ENCODE results near the gene ABHD5. TPM values are rescaled to one million over a fixed set of nuclear protein-coding genes. Genes with fewer than 3 reads are reported as not detected.

The ABHD5 gene
- total RNA-seq, 1 donor from 2014 or later = 25.4 TPM

- DNase-seq (ENCODE audit: missing footprints) = no peak
- intact Hi-C loops (cut with DNase I) = no loop called here
- ATAC-seq = no peak
Observed at GRCh38 chr3:43699864-43700263, 9.1 kb downstream of the ABHD5 start.

GRCh38 chr3:43704697-43705096, 14.0 kb downstream of the ABHD5 start:
- no peak for ATAC-seq
- DNase-seq (ENCODE audit: missing footprints) = no peak
- intact Hi-C loops (cut with DNase I) = no loop called here

GRCh38 chr3:43706342-43706741, 15.6 kb downstream of the ABHD5 start:
- intact Hi-C loops (cut with DNase I) = no loop called here
- DNase-seq (ENCODE audit: missing footprints) (no peak), ATAC-seq (no peak)

GRCh38 chr3:43707266-43707665, 16.5 kb downstream of the ABHD5 start:
- intact Hi-C loops (cut with DNase I) = no loop called here
- no peak for ATAC-seq
- DNase-seq (ENCODE audit: missing footprints) = no peak

- ATAC-seq (no peak), DNase-seq (ENCODE audit: missing footprints) (no peak)
- intact Hi-C loops (cut with DNase I) = no loop called here
Observed at GRCh38 chr3:43707998-43708397, 17.3 kb downstream of the ABHD5 start.

- ATAC-seq (peak; percentile 68), DNase-seq (ENCODE audit: missing footprints) (no peak)
- intact Hi-C loops (cut with DNase I) = no loop called here
Observed at GRCh38 chr3:43709022-43709421, 18.3 kb downstream of the ABHD5 start.

- no peak for DNase-seq (ENCODE audit: missing footprints)
- no peak for ATAC-seq
Observed at GRCh38 chr3:43710607-43711006, 19.9 kb downstream of the ABHD5 start.

GRCh38 chr3:43718296-43718695, 27.6 kb downstream of the ABHD5 start:
- DNase-seq (ENCODE audit: missing footprints) (no peak), ATAC-seq (no peak)
- intact Hi-C loops (cut with DNase I) = no loop called here

More at GRCh38 chr3:43710607-43711006, 19.9 kb downstream of the ABHD5 start:
- intact Hi-C loops (cut with DNase I) = no loop called here

GRCh38 chr3:43723121-43723734, 32.5 kb downstream of the ABHD5 start:
- ATAC-seq (no peak), DNase-seq (ENCODE audit: missing footprints) (no peak)
- intact Hi-C loops (cut with DNase I) = no loop called here

GRCh38 chr3:43726521-43726920, 35.8 kb downstream of the ABHD5 start:
- intact Hi-C loops (cut with DNase I) = no loop called here
- ATAC-seq (no peak), DNase-seq (ENCODE audit: missing footprints) (no peak)

- intact Hi-C loops (cut with DNase I) = no loop called here
- DNase-seq (ENCODE audit: missing footprints) = no peak
- no peak for ATAC-seq
Observed at GRCh38 chr3:43727930-43728329, 37.2 kb downstream of the ABHD5 start.

- no peak for DNase-seq (ENCODE audit: missing footprints)
- ATAC-seq = no peak
- intact Hi-C loops (cut with DNase I) = no loop called here
Observed at GRCh38 chr3:43728476-43728875, 37.7 kb downstream of the ABHD5 start.

GRCh38 chr3:43728947-43729346, 38.2 kb downstream of the ABHD5 start:
- ATAC-seq (no peak), DNase-seq (ENCODE audit: missing footprints) (no peak)
- intact Hi-C loops (cut with DNase I) = no loop called here

- intact Hi-C loops (cut with DNase I) = no loop called here
- ATAC-seq (no peak), DNase-seq (ENCODE audit: missing footprints) (no peak)
Observed at GRCh38 chr3:43729707-43730414, 39.1 kb downstream of the ABHD5 start.

- intact Hi-C loops (cut with DNase I) = no loop called here
- DNase-seq (ENCODE audit: missing footprints) (no peak), ATAC-seq (no peak)
Observed at GRCh38 chr3:43732747-43733425, 42.1 kb downstream of the ABHD5 start.

GRCh38 chr3:43733459-43734384, 43.0 kb downstream of the ABHD5 start:
- intact Hi-C loops (cut with DNase I) = no loop called here

GRCh38 chr3:43734685-43735084, 43.9 kb downstream of the ABHD5 start:
- no peak for DNase-seq (ENCODE audit: missing footprints)
- no peak for ATAC-seq
- intact Hi-C loops (cut with DNase I) = no loop called here

More at GRCh38 chr3:43733459-43734384, 43.0 kb downstream of the ABHD5 start:
- ATAC-seq = peak; percentile 74
- no peak for DNase-seq (ENCODE audit: missing footprints)

GRCh38 chr3:43735618-43736017, 44.9 kb downstream of the ABHD5 start:
- no peak for DNase-seq (ENCODE audit: missing footprints)
- intact Hi-C loops (cut with DNase I) = no loop called here
- no peak for ATAC-seq
